VCaP (cell line): Measurements from ENCODE around the gene WASHC3.

Experiments used
- H3K27ac ChIP-seq: fragments of 450-650 bp; 2 replicates; pipeline ENCODE4 v1.5.1; 2017
- TF ChIP-seq, protein P1 (sequence below): fragments of 450-650 bp; conservative IDR thresholded peaks from 2 replicates; pipeline ENCODE4 v1.5.1; 2017; ENCODE audit warnings: mild to moderate bottlenecking, moderate library complexity

The WASHC3 gene

DNA sequence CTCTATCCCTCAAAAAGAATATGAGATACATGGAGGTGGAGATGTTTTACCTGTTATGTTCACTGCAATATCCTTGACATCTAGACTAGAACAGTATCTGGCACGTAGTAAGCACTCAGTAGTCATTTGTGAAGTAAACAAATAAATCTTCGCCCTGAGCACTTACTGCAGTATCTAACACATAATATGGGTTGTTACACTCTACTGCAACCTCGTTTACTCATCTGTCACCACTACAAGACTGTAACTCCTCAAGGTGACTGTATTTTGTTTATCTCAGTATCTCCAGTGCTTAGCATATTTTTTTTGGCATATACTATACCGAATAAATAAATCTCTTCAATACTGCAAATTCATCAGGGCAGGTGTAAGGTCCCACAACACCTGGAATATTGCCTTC, 66.1 kb downstream of the WASHC3 start:
- H3K27ac ChIP-seq = no peak overlapping the region
- TF ChIP-seq, protein P1, sequence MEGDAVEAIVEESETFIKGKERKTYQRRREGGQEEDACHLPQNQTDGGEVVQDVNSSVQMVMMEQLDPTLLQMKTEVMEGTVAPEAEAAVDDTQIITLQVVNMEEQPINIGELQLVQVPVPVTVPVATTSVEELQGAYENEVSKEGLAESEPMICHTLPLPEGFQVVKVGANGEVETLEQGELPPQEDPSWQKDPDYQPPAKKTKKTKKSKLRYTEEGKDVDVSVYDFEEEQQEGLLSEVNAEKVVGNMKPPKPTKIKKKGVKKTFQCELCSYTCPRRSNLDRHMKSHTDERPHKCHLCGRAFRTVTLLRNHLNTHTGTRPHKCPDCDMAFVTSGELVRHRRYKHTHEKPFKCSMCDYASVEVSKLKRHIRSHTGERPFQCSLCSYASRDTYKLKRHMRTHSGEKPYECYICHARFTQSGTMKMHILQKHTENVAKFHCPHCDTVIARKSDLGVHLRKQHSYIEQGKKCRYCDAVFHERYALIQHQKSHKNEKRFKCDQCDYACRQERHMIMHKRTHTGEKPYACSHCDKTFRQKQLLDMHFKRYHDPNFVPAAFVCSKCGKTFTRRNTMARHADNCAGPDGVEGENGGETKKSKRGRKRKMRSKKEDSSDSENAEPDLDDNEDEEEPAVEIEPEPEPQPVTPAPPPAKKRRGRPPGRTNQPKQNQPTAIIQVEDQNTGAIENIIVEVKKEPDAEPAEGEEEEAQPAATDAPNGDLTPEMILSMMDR = no peak

DNA sequence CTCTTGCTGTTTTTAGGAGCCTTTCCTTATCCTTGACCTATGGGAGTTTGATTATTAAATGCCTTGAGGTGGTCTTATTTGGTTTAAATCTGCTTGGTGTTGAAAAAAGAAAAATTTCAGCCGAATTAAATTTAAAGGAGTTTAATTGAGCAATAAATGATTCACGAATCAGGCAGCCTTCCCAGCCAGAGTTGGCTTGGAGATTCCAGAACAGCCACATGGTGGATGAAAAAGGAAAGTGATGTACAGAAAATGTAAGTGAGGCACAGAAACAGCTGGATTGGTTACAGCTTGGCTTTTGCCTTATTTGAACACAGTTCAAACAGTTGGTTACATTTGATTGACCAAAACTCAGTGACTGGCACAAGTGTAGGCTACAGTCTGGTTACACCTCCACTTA, 69.7 kb downstream of the WASHC3 start:
- H3K27ac ChIP-seq = no peak overlapping the region
- TF ChIP-seq, protein P1 = no peak

DNA sequence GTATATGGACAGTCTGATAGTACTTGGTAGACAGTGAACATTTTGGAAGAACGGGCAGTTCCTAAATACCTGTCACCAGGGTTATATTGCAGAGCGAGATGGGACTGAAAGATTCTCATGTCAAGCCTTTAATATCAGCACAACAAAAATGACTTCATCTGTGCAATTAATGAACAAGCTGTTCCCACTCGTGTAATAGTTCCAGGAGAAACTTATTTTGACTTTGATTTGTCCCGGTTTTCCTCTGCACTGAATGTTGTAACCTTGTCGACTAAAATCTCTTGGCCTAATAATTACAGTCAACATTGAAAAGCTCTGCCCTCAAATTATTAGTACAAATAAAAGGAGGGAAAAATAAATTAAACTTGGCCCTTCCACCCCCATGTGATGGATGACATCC, 79.5 kb downstream of the WASHC3 start:
- H3K27ac ChIP-seq = peak overlapping the region; percentile 64; the same call in 1 of the 2 replicates
- TF ChIP-seq, protein P1 = no peak

DNA sequence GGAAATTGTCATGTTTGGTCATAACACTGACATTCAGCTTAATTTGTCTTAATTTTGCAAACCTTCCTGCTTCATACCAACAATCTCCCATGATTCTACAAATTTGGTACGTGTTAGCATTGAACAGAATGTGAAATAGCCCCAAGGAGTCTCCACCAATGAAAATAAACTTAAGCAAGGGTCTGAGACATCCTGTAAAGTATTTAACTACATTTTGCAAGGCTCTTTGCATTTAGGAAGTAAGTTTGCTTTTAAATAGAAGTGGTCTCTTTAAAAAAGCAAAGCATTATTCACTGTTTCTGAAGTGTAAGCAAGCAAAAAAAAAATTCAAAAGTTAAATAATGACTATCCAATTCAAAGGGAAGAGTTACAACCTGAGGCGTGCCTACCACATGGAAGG, 79.9 kb downstream of the WASHC3 start:
- TF ChIP-seq, protein P1 = no peak
- peak overlapping the region; percentile 64 for H3K27ac ChIP-seq

DNA sequence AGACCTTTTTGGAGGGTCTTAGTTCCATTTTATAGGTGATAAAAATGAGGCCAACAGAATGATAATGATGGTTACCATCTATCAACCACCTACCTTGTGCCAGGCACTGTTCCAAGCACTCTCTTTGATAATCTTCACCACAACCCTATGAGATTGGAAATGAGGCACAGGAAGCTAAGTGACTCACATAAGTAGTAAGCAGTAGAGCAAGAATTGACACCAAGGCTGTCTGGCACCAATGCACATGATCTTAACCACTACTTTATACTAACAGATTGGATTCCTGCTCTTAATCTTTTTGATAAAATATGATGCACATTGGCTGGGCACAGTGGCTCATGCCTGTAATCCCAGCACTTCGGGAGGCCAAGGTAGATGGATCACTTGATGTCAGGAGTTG, 93.0 kb downstream of the WASHC3 start:
- TF ChIP-seq, protein P1 = no peak

DNA sequence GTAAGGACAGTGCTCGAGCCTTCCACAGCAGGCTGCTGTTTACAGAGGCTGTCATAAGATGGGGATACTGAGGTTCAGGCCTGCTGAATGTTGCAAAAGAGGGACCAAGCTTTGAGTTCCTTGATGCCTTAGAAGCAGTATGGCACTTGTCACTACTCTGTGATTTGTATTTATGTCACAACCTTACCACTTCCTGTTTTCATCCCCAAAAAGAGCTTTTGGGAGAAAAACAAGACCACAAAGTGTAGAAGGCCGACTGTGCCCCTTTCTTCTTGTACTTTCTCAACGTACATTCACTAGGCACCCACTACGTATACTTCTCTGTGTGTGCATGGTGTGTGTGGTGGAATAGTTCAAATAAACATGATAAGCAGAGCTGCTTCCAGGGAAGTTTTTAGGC, 94.3 kb downstream of the WASHC3 start:
- TF ChIP-seq, protein P1 = no peak
- H3K27ac ChIP-seq = no peak overlapping the region

More for the DNA sequence above, 93.0 kb downstream of the WASHC3 start:
- H3K27ac ChIP-seq = no peak overlapping the region

DNA sequence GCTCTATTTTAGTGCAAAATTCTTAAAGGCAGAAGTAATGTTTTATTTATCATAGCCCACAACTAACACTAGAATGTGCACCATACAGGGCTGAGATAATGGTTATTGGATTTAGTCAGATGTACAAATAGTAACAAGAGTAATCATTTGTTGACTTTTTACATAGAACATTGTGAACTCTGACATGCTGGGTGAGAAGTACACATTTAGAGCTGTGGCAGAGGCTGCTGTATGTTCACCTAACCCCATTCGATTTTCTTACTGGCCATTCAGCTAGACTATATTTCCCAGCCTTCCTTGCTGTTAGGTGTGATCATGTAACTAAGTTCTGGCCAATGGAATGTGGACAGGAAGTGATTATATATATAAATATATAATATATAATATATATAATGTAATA, 95.3 kb downstream of the WASHC3 start:
- H3K27ac ChIP-seq = no peak overlapping the region
- TF ChIP-seq, protein P1 = no peak

DNA sequence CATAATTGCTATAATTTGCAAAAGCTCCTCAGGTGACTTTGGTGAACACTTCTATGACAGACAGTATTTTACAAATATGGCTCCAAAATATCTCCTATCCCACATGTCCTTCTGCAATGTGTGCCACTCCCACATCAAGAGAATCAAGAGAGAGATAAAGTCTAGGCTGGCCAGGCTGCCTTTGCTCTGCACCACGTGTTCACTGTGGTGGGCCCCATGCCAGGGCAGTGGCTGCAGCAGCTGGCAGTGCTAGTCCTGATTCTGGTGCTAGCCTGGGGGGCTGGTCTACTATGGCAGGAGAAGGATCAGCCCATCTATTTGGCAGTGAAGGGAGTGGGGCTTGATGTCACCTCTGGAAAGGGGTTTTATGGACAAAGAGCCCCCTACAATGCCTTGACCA, 98.1 kb downstream of the WASHC3 start:
- TF ChIP-seq, protein P1 = no peak
- no peak overlapping the region for H3K27ac ChIP-seq
